K562 (cell line): ENCODE data around the gene RELL1. TPM values are rescaled to one million over a fixed set of nuclear protein-coding genes. Genes with fewer than 3 reads are reported as not detected.

Source experiments
- ATF3 ChIP-seq, 2 experiments: fragments of 450-650 bp in 1 of 2; sonication (generic) in 1 of 2; formaldehyde crosslinking in 1 of 2; IDR thresholded peaks in 1 of 2; conservative IDR thresholded peaks in 1 of 2; 2 replicates each; pipeline versions ENCODE4 v1.6.1 to v1.8.1; 2016 to 2023; ENCODE audit warnings: mild to moderate bottlenecking in 2 of 2, moderate library complexity in 2 of 2, inconsistent platforms in 1 of 2, missing genetic modification reagents in 1 of 2
- BRD9 ChIP-seq: fragments of 450-650 bp; IDR thresholded peaks from 2 replicates; pipeline ENCODE4 v1.6.1; 2018; ENCODE audit warnings: low read depth; ENCODE audit not compliant: partially characterized antibody
- C11orf30 ChIP-seq: fragments of 450-650 bp; IDR thresholded peaks from 2 replicates; pipeline ENCODE4 v1.6.1; 2016; ENCODE audit warnings: low read depth, mild to moderate bottlenecking
- CBFA2T3 ChIP-seq: fragments of 450-650 bp; IDR thresholded peaks from 2 replicates; pipeline ENCODE4 v1.6.1; 2017
- CEBPG ChIP-seq, 3 experiments: fragments of 200-800 bp in 1 of 3; sonication (Bioruptor generic) in 1 of 3; sonication (generic) in 1 of 3; formaldehyde crosslinking in 1 of 3; IDR thresholded peaks in 2 of 3; conservative IDR thresholded peaks in 1 of 3; 2 replicates each; pipeline versions ENCODE4 v1.6.1 to v1.8.0; 2016 to 2022; ENCODE audit warnings: missing compliant biosample characterization in 2 of 3, missing genetic modification characterization in 2 of 3, mild to moderate bottlenecking in 1 of 3, missing genetic modification reagents in 1 of 3
- FOSL1 ChIP-seq: fragments of 200-800 bp; sonication (Bioruptor generic); conservative IDR thresholded peaks from 2 replicates; pipeline ENCODE4 v1.6.1; 2016; ENCODE audit warnings: missing genetic modification characterization, missing compliant biosample characterization
- ID3 ChIP-seq, 2 experiments: fragments of 250-450 bp in 1 of 2; fragments of 450-650 bp in 1 of 2; sonication (Bioruptor Pico) in 1 of 2; IDR thresholded peaks; 2 replicates each; pipeline versions ENCODE4 v1.6.1 to v1.8.0; 2016 to 2021; ENCODE audit warnings: mild to moderate bottlenecking in 2 of 2, moderate library complexity in 2 of 2, missing compliant biosample characterization in 1 of 2, missing genetic modification characterization in 1 of 2
- JUN ChIP-seq, 2 experiments: sonication (generic) in 1 of 2; formaldehyde crosslinking in 1 of 2; IDR thresholded peaks; 2 replicates each; pipeline versions ENCODE4 v1.6.1 to v1.8.0; 2012 to 2022; ENCODE audit warnings: borderline replicate concordance in 2 of 2, mild to moderate bottlenecking in 2 of 2, improper control_type of control experiment in 1 of 2, low read depth in 1 of 2, low read length in 1 of 2, missing genetic modification reagents in 1 of 2
- MAFG ChIP-seq: fragments of 450-650 bp; conservative IDR thresholded peaks from 2 replicates; pipeline ENCODE4 v1.6.1; 2016; ENCODE audit warnings: missing genetic modification characterization, missing compliant biosample characterization
- MITF ChIP-seq: IDR thresholded peaks from 2 replicates; pipeline ENCODE4 v1.6.1; 2014; ENCODE audit warnings: antibody characterized with exemption
- NCOA6 ChIP-seq: fragments of 450-650 bp; IDR thresholded peaks from 2 replicates; pipeline ENCODE4 v1.6.1; 2017; ENCODE audit warnings: mild to moderate bottlenecking
- NR0B1 ChIP-seq: fragments of 450-650 bp; IDR thresholded peaks from one replicate; pipeline ENCODE4 v1.6.1; 2018; ENCODE audit warnings: mild to moderate bottlenecking, moderate library complexity; ENCODE audit not compliant: partially characterized antibody
- NR4A1 ChIP-seq, 2 experiments: fragments of 250-450 bp in 1 of 2; fragments of 450-650 bp in 1 of 2; sonication (Bioruptor Pico) in 1 of 2; IDR thresholded peaks; 2 replicates each; pipeline versions ENCODE4 v1.4.0 to v1.6.1; 2016 to 2020; ENCODE audit warnings: mild to moderate bottlenecking in 2 of 2, missing compliant biosample characterization in 1 of 2, missing genetic modification characterization in 1 of 2, moderate library complexity in 1 of 2
- RAD21 ChIP-seq, 2 experiments: fragments of 250-450 bp in 1 of 2; fragments of 450-650 bp in 1 of 2; sonication (Bioruptor Pico) in 1 of 2; formaldehyde crosslinking in 1 of 2; IDR thresholded peaks in 1 of 2; conservative IDR thresholded peaks in 1 of 2; 2 replicates each; pipeline versions ENCODE4 v1.4.0 to v1.8.0; 2020 to 2022; ENCODE audit warnings: mild to moderate bottlenecking in 2 of 2, moderate library complexity in 1 of 2
- SMARCA4 ChIP-seq: fragments of 450-650 bp; IDR thresholded peaks from 2 replicates; pipeline ENCODE4 v1.6.1; 2016
- SMARCE1 ChIP-seq: fragments of 450-650 bp; IDR thresholded peaks from 2 replicates; pipeline ENCODE4 v1.7.1; 2016; ENCODE audit warnings: mild to moderate bottlenecking
- TCF7 ChIP-seq: sonication (generic); IDR thresholded peaks from 2 replicates; pipeline ENCODE4 v1.6.1; 2016; ENCODE audit warnings: antibody characterized with exemption, borderline replicate concordance
- THAP12 ChIP-seq: fragments of 250-450 bp; sonication (Bioruptor Pico); IDR thresholded peaks from 2 replicates; pipeline ENCODE4 v1.9.0; 2021; ENCODE audit warnings: mild to moderate bottlenecking, inconsistent platforms
- polyA plus RNA-seq, 8 experiments: library from polyadenylated mRNA; depleted of rRNA in 4 of 8; stranded (reverse) in 5 of 8; unstranded in 3 of 8; fragments of >200 nt; fragmentation: Nextera tagmentation in 2 of 8; fragmentation: Illumina TruSeq in 1 of 8; extraction: Ambion mirVana in 2 of 8; extraction: Trizol in 1 of 8; gene quantifications; 2 replicates each; pipeline versions ENCODE4 v1.2.1 to v1.2.3, GENCODE V29; 2011 to 2014; ENCODE audit warnings: inconsistent platforms in 1 of 8, missing spikeins in 1 of 8
- total RNA-seq, 7 experiments: library from RNA; depleted of rRNA in 6 of 7; stranded (reverse); fragments of >200 nt in 6 of 7; fragmentation: Illumina TruSeq in 2 of 7; extraction: Trizol in 2 of 7; gene quantifications; 2 replicates each; pipeline versions ENCODE4 v1.2.1 to v1.2.3, GENCODE V29; 2011 to 2021; ENCODE audit warnings: low replicate concordance in 1 of 7

RELL1 gene
- total and polyA plus RNA-seq, 9 of the 15 experiments (the other 6 are each of a cell fraction or from before 2014, with no cell fraction given), result 0.06 to 3.5 (median 1.7) TPM; not detected in 1

- peak in 1 of 2 experiments; percentile 15; a peak in 1 of 4 replicates for TF ChIP-seq RAD21 (CRISPR knock-in tag; conservative IDR thresholded peaks at IDR 0.05 in 1 of 2, IDR thresholded peaks at IDR 0.05 in 1 of 2)
- peak; percentile 87 for TF ChIP-seq JUN (IDR thresholded peaks at IDR 0.05; ENCODE audit: borderline replicate concordance, low read depth, low read length)
- TF ChIP-seq JUN (CRISPR knock-in tag; IDR thresholded peaks at IDR 0.05; ENCODE audit: borderline replicate concordance), result no peak
- TF ChIP-seq FOSL1 (tag), result peak; percentile 93
- peak; percentile 19; the same call in 1 of the 2 replicates for TF ChIP-seq SMARCA4
- no peak for TF ChIP-seq ID3 (CRISPR knock-in tag; IDR thresholded peaks at IDR 0.05)
- peak; percentile 97 for TF ChIP-seq ID3 (tag; IDR thresholded peaks at IDR 0.05)
- peak; percentile 43; the same call in 1 of the 2 replicates for TF ChIP-seq SMARCE1
- TF ChIP-seq NCOA6, result no peak
- TF ChIP-seq CEBPG (CRISPR knock-in tag; IDR thresholded peaks at IDR 0.05), result no peak
- 0 out of 4 replicates have a peak, but pooled peaks of 1 of the 2 experiments have one; percentile 18 for TF ChIP-seq CEBPG (tag; conservative IDR thresholded peaks at IDR 0.05 in 1 of 2, IDR thresholded peaks at IDR 0.05 in 1 of 2)
- TF ChIP-seq CBFA2T3, result peak; percentile 41
- TF ChIP-seq NR4A1 (CRISPR knock-in tag; IDR thresholded peaks at IDR 0.05), result no peak
- no peak for TF ChIP-seq NR4A1 (tag; IDR thresholded peaks at IDR 0.05)
- TF ChIP-seq ATF3 (IDR thresholded peaks at IDR 0.05), result peak; percentile 86
- TF ChIP-seq ATF3 (CRISPR knock-in tag; conservative IDR thresholded peaks at IDR 0.05), result no peak
- TF ChIP-seq MITF, result no peak
- 0 out of 2 replicates have a peak, but pooled peaks have one; percentile 5 for TF ChIP-seq MAFG
- TF ChIP-seq TCF7, result no peak
- TF ChIP-seq THAP12 (CRISPR knock-in tag), result no peak
- no peak for TF ChIP-seq NR0B1
- 0 out of 2 replicates have a peak, but pooled peaks have one; percentile 5 for TF ChIP-seq C11orf30
- no peak for TF ChIP-seq BRD9
Measured at GRCh38 chr4:37648084-37648817, 37.9 kb downstream of the RELL1 start (continued).
